Fibroblast of gingiva (primary cell): Measurements from ENCODE around the gene TDP2.
A peak's percentile ranks its signal among the peaks of the same experiment; 100 is the strongest.

Experiments
- DNase-seq: peaks from one replicate; pipeline ENCODE4 v3.0.0-alpha.2; 2011; ENCODE audit warnings: low read depth

Gene TDP2

GRCh38 chr6:24666641-24667377, at the start of gene TDP2, which contains the start of gene ACOT13:
TDP2 (minus strand) TSS chr6:24666899; CDS start chr6:24666862, 37 bp downstream.
ACOT13 (plus strand) TSS chr6:24667077; CDS start chr6:24667264, 187 bp downstream.
- DNase-seq = peak; percentile 98

- no peak for DNase-seq
Observed at GRCh38 chr6:24710519-24711303, 44.0 kb upstream of the TDP2 start.

- DNase-seq = no peak
Observed at GRCh38 chr6:24709014-24709711, 42.5 kb upstream of the TDP2 start.

GRCh38 chr6:24708612-24709011, 41.9 kb upstream of the TDP2 start:
- DNase-seq = no peak

- no peak for DNase-seq
Observed at GRCh38 chr6:24704468-24704867, 37.8 kb upstream of the TDP2 start.

- DNase-seq = no peak
Observed at GRCh38 chr6:24702720-24703282, 36.1 kb upstream of the TDP2 start.

GRCh38 chr6:24699521-24700359, 33.0 kb upstream of the TDP2 start:
- no peak for DNase-seq

GRCh38 chr6:24696097-24696496, 29.4 kb upstream of the TDP2 start:
- no peak for DNase-seq

- peak; percentile 12 for DNase-seq
Observed at GRCh38 chr6:24695635-24696034, 28.9 kb upstream of the TDP2 start.

GRCh38 chr6:24694198-24694597, 27.5 kb upstream of the TDP2 start:
- DNase-seq = no peak

- DNase-seq = no peak
Observed at GRCh38 chr6:24692848-24693592, 26.3 kb upstream of the TDP2 start.

GRCh38 chr6:24692415-24692814, 25.7 kb upstream of the TDP2 start:
- no peak for DNase-seq

GRCh38 chr6:24692003-24692402, 25.3 kb upstream of the TDP2 start:
- DNase-seq = no peak

- no peak for DNase-seq
Observed at GRCh38 chr6:24691550-24691949, 24.9 kb upstream of the TDP2 start.

- DNase-seq = no peak
Observed at GRCh38 chr6:24690593-24690992, 23.9 kb upstream of the TDP2 start.

GRCh38 chr6:24689964-24690363, 23.3 kb upstream of the TDP2 start:
- DNase-seq = peak; percentile 45

- DNase-seq = no peak
Observed at GRCh38 chr6:24686946-24687345, 20.2 kb upstream of the TDP2 start.

- DNase-seq = no peak
Observed at GRCh38 chr6:24686408-24686807, 19.7 kb upstream of the TDP2 start.

GRCh38 chr6:24683297-24684296, 16.9 kb upstream of the TDP2 start:
- DNase-seq = no peak
